B cell (primary cell): Measurements from ENCODE around the gene VIT. TPM values are rescaled to one million over a fixed set of nuclear protein-coding genes. Genes with fewer than 3 reads are reported as not detected.

Experiments used
- ATAC-seq: fragments of 200-7000 bp; cut with Tn5 transposase; one replicate; pipeline ENCODE4 v1.10.0; 2021; ENCODE audit warnings: low read depth, mild to moderate bottlenecking, moderate number of reproducible peaks, moderate library complexity
- CTCF ChIA-PET: fragments of 350-600 bp; sonication (Branson Sonifier 250); formaldehyde crosslinking; loops from one replicate; lab custom pipeline; 2021; ENCODE audit warnings: antibody characterized with exemption, inconsistent platforms; lab: Charles Lee
- POLR2A ChIA-PET: fragments of 350-600 bp; sonication (Branson Sonifier 250); formaldehyde crosslinking; loops from one replicate; lab custom pipeline; 2021; ENCODE audit warnings: antibody characterized with exemption; lab: Charles Lee
- DNase-seq: peaks from one replicate; pipeline ENCODE4 v3.0.0; 2013
- H2AFZ ChIP-seq: 2 replicates; pipeline ENCODE4 v1.6.1; 2012; ENCODE audit warnings: mild to moderate bottlenecking, low read depth, low read length; ENCODE audit not compliant: insufficient read depth, poor library complexity, severe bottlenecking
- H3K27ac ChIP-seq, 2 donors: 1 replicate in 1 of 2; 2 replicates in 1 of 2; pipeline ENCODE4 v1.5.1; 2012 to 2013; ENCODE audit warnings: low read length in 2 of 2, mild to moderate bottlenecking in 2 of 2, moderate library complexity in 1 of 2
- H3K27me3 ChIP-seq, 4 experiments: fragments of 200-600 bp in 1 of 4; sonication (generic) in 1 of 4; replicated peaks in 1 of 4; 1 replicate in 2 of 4; 2 replicates in 2 of 4; pipeline versions ENCODE4 v1.6.1 to v1.7.0; 2013 to 2016; ENCODE audit warnings: low read length in 3 of 4, mild to moderate bottlenecking in 2 of 4, mixed read lengths in 1 of 4, moderate library complexity in 1 of 4; ENCODE audit not compliant: insufficient read depth in 4 of 4, control insufficient read depth in 3 of 4; ENCODE audit errors: control extremely low read depth in 1 of 4
- H3K36me3 ChIP-seq, 2 experiments: replicated peaks in 1 of 2; 1 replicate in 1 of 2; 2 replicates in 1 of 2; pipeline versions ENCODE4 v1.6.1 to v1.7.1; 2013; ENCODE audit warnings: low read length in 1 of 2; ENCODE audit not compliant: insufficient read depth in 2 of 2, control insufficient read depth in 1 of 2; ENCODE audit errors: control extremely low read depth in 1 of 2, extremely low read depth in 1 of 2
- H3K4me1 ChIP-seq, 2 donors: fragments of 200-600 bp in 1 of 2; sonication (generic) in 1 of 2; 1 replicate in 1 of 2; 2 replicates in 1 of 2; pipeline versions ENCODE4 v1.5.1 to v1.6.1; 2013 to 2017; ENCODE audit warnings: low read length in 2 of 2; ENCODE audit not compliant: control insufficient read depth in 2 of 2, insufficient read depth in 2 of 2
- H3K4me2 ChIP-seq: replicated peaks from 2 replicates; pipeline ENCODE3; 2012; ENCODE audit warnings: mild to moderate bottlenecking, low read depth, low read length; ENCODE audit not compliant: poor library complexity, severe bottlenecking
- H3K4me3 ChIP-seq, 5 experiments: fragments of 200-600 bp in 1 of 5; sonication (generic) in 1 of 5; 1 replicate in 3 of 5; 2 replicates in 2 of 5; pipeline versions ENCODE4 v1.5.1 to v1.7.0; 2011 to 2016; ENCODE audit warnings: low read length in 4 of 5, mild to moderate bottlenecking in 4 of 5, low read depth in 2 of 5, control low read depth in 1 of 5, moderate library complexity in 1 of 5; ENCODE audit not compliant: insufficient read depth in 1 of 5; ENCODE audit errors: control extremely low read depth in 1 of 5, extremely low read depth in 1 of 5
- H3K79me2 ChIP-seq: fragments of 200-600 bp; sonication (generic); one replicate; pipeline ENCODE4 v1.6.0; 2016; ENCODE audit warnings: low read length; ENCODE audit not compliant: control insufficient read depth, insufficient read depth
- H3K9ac ChIP-seq: fragments of 200-600 bp; sonication (generic); 2 replicates; pipeline ENCODE4 v1.6.1; 2017; ENCODE audit warnings: mild to moderate bottlenecking, low read length, moderate library complexity
- H3K9me3 ChIP-seq, 3 donors: one replicate each; pipeline versions ENCODE4 v1.6.1 to v1.7.1; 2013; ENCODE audit warnings: low read length in 2 of 3; ENCODE audit not compliant: control insufficient read depth in 2 of 3, insufficient read depth in 1 of 3; ENCODE audit errors: control extremely low read depth in 1 of 3
- H4K20me1 ChIP-seq: 2 replicates; pipeline ENCODE4 v1.6.0; 2012; ENCODE audit warnings: mild to moderate bottlenecking, low read length; ENCODE audit not compliant: insufficient read depth, control insufficient read depth, poor library complexity, severe bottlenecking
- H3K27ac Mint-ChIP-seq: one replicate; pipeline ENCODE4 v1.8.0; 2021; ENCODE audit warnings: mixed read lengths
- H3K27me3 Mint-ChIP-seq: one replicate; pipeline ENCODE4 v1.8.0; 2021; ENCODE audit warnings: mixed read lengths
- H3K4me1 Mint-ChIP-seq: one replicate; pipeline ENCODE4 v1.8.0; 2021; ENCODE audit warnings: mixed read lengths
- H3K4me3 Mint-ChIP-seq: one replicate; pipeline ENCODE4 v1.8.0; 2021; ENCODE audit warnings: mixed read lengths
- H3K9me3 Mint-ChIP-seq: one replicate; pipeline ENCODE4 v1.8.0; 2022; ENCODE audit warnings: mixed read lengths; ENCODE audit not compliant: insufficient read depth
- EZH2 ChIP-seq: IDR thresholded peaks from 2 replicates; pipeline ENCODE4 v1.6.1; 2012; ENCODE audit warnings: borderline replicate concordance, low read depth, mild to moderate bottlenecking, moderate library complexity, low read length; ENCODE audit not compliant: insufficient read depth, poor library complexity, severe bottlenecking
- WGBS: methylation state at CpG from one replicate; pipeline ENCODE4 v1.1.5; 2013; ENCODE audit warnings: missing lambda C conversion rate; ENCODE audit not compliant: insufficient coverage; 5-methylcytosine and 5-hydroxymethylcytosine counted together
- intact Hi-C: fragments of 100-400 bp; cut with micrococcal nuclease; formaldehyde crosslinking; loops from one replicate; pipeline ENCODE4 v1.10.0; 2022
- polyA plus RNA-seq: library from polyadenylated mRNA; depleted of rRNA; stranded (reverse); fragments of >200 nt; gene quantifications from 2 replicates; pipeline ENCODE4 v1.2.3, GENCODE V29; 2012
- total RNA-seq, 2 donors: library from RNA; stranded (reverse); fragments of 120-200 nt in 1 of 2; gene quantifications; 1 replicate in 1 of 2; 2 replicates in 1 of 2; pipeline versions ENCODE4 v1.2.3 to v1.2.4, GENCODE V29; 2013 to 2022
- TF ChIP-seq, protein P1 (sequence below): fragments of 200-600 bp; IDR thresholded peaks from one replicate; pipeline ENCODE4 v1.8.0; 2022; ENCODE audit warnings: antibody characterized with exemption, mild to moderate bottlenecking

The VIT gene
- total and polyA plus RNA-seq, 2 donors (not counting 1 experiment from before 2014, with no cell fraction given) = not detected

DNA sequence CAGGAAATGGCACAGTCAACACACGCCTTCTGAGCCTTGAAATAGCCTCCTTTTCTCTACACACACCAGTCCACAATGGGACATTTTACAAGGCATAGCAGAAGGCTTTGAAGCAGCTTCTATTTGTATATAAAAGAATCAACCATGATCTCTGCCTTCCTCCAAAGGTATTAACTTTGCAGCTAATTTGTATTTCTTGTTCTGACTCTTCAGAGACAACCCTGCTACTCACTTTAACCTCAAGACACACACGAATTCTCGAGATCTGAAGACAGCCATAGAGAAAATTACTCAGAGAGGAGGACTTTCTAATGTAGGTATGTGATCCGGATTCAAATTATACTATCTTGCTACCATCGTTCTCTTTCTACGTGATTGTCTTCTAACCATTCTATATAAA is 104.6 kb downstream of the VIT start:
- ChIA-PET CTCF (no interaction called here), POLR2A (no interaction called here)
- ATAC-seq = no peak
- Histone ChIP-seq H3K4me2 (no peak overlapping the region), H3K4me3 (no peak overlapping the region), H3K9me3 (peaks cover 0 to 3% (median 0%) of the 10 kb centered on the region in 3 donors), H3K4me1 (no peaks in the 10 kb centered on the region), H3K9ac (no peak overlapping the region), H3K36me3 (no peaks in the 10 kb centered on the region), H4K20me1 (no peaks in the 10 kb centered on the region), H2AFZ (no peak overlapping the region), H3K27ac (no peak overlapping the region), H3K27me3 (peaks cover 0 to 5% (median 1%) of the 10 kb centered on the region in 4 experiments), H3K79me2 (no peaks in the 10 kb centered on the region)
- Mint-ChIP-seq H3K27me3 (peaks cover 27% of the 10 kb centered on the region), H3K4me1 (no peaks in the 10 kb centered on the region), H3K9me3 (no peaks in the 10 kb centered on the region), H3K4me3 (no peak overlapping the region), H3K27ac (no peak overlapping the region)
- DNase-seq = no peak
- intact Hi-C loops = no loop called here
- WGBS = no CpG with 5 or more reads among the region's 6 CpGs
- TF ChIP-seq, protein P1, sequence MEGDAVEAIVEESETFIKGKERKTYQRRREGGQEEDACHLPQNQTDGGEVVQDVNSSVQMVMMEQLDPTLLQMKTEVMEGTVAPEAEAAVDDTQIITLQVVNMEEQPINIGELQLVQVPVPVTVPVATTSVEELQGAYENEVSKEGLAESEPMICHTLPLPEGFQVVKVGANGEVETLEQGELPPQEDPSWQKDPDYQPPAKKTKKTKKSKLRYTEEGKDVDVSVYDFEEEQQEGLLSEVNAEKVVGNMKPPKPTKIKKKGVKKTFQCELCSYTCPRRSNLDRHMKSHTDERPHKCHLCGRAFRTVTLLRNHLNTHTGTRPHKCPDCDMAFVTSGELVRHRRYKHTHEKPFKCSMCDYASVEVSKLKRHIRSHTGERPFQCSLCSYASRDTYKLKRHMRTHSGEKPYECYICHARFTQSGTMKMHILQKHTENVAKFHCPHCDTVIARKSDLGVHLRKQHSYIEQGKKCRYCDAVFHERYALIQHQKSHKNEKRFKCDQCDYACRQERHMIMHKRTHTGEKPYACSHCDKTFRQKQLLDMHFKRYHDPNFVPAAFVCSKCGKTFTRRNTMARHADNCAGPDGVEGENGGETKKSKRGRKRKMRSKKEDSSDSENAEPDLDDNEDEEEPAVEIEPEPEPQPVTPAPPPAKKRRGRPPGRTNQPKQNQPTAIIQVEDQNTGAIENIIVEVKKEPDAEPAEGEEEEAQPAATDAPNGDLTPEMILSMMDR = no peak

DNA sequence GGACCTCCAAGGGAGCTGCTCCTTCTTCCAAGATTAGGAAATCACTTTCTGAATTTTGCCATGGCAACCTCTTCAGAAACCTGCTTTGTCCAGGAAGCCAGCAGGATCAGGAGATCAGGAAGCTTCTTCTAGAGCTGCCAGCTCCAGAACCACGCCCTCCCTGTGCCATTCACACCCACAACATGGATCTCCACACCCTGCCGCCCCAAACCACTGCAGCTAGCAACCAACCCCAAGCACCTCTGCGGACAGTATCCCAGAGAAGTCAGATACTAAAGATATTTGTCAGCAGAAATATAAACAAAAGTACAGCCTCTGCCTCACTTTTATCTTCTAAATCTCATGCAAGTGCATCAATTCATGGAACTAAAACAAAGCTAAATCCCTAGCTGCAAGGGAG is 106.4 kb downstream of the VIT start:
- no peak for ATAC-seq
- Mint-ChIP-seq H3K27ac (no peak overlapping the region), H3K4me3 (no peak overlapping the region), H3K4me1 (no peaks in the 10 kb centered on the region), H3K9me3 (no peaks in the 10 kb centered on the region), H3K27me3 (peaks cover 17% of the 10 kb centered on the region)
- no peaks in the 10 kb centered on the region for H3K79me2 ChIP-seq
- 71% methylated on average over 2 of the region's 3 CpGs for WGBS
- no peak overlapping the region for H3K27ac ChIP-seq
- no peak overlapping the region for H3K4me3 ChIP-seq
- no peaks in the 10 kb centered on the region for H3K36me3 ChIP-seq
- no peak overlapping the region for H2AFZ ChIP-seq
- no peak for TF ChIP-seq EZH2
- TF ChIP-seq, protein P1 = no peak
- no peaks in the 10 kb centered on the region for H3K4me1 ChIP-seq
- no peak overlapping the region for H3K4me2 ChIP-seq
- ChIA-PET CTCF (no interaction called here), POLR2A (no interaction called here)
- no peaks in the 10 kb centered on the region for H4K20me1 ChIP-seq
- peaks cover 0 to 3% (median 0%) of the 10 kb centered on the region in 3 donors for H3K9me3 ChIP-seq
- no peak overlapping the region for H3K9ac ChIP-seq
- H3K27me3 ChIP-seq = peaks cover 0 to 2% (median 0%) of the 10 kb centered on the region in 4 experiments
- no peak for DNase-seq
- intact Hi-C loops = no loop called here
